Ectodermal cell (in vitro differentiated cells): Measurements from ENCODE around the gene CRADD.

Experiments
- H3K27ac ChIP-seq: 2 replicates; pipeline ENCODE4 v1.7.0; 2013; ENCODE audit warnings: mild to moderate bottlenecking, low read depth, low read length; ENCODE audit not compliant: insufficient read depth, poor library complexity, severe bottlenecking
- H3K27me3 ChIP-seq: 2 replicates; pipeline ENCODE4 v1.7.0; 2013; ENCODE audit warnings: mild to moderate bottlenecking, low read length; ENCODE audit not compliant: insufficient read depth, control insufficient read depth, poor library complexity, severe bottlenecking
- H3K36me3 ChIP-seq: one replicate; pipeline ENCODE4 v1.7.0; 2013; ENCODE audit warnings: low read length; ENCODE audit not compliant: control insufficient read depth, insufficient read depth
- H3K4me1 ChIP-seq: one replicate; pipeline ENCODE4 v1.7.0; 2013; ENCODE audit warnings: low read length; ENCODE audit not compliant: control insufficient read depth, insufficient read depth
- H3K4me3 ChIP-seq: 2 replicates; pipeline ENCODE4 v1.7.0; 2013; ENCODE audit warnings: low read depth, low read length, control low read depth; ENCODE audit not compliant: insufficient read depth
- H3K9me3 ChIP-seq: 2 replicates; pipeline ENCODE4 v1.7.0; 2013; ENCODE audit warnings: mild to moderate bottlenecking, low read length, moderate library complexity; ENCODE audit not compliant: control insufficient read depth
- WGBS, 2 experiments: methylation state at CpG; one replicate each; pipeline ENCODE4 v1.1.7; 2013; ENCODE audit warnings: missing lambda C conversion rate in 2 of 2; 5-methylcytosine and 5-hydroxymethylcytosine counted together

The CRADD gene

DNA sequence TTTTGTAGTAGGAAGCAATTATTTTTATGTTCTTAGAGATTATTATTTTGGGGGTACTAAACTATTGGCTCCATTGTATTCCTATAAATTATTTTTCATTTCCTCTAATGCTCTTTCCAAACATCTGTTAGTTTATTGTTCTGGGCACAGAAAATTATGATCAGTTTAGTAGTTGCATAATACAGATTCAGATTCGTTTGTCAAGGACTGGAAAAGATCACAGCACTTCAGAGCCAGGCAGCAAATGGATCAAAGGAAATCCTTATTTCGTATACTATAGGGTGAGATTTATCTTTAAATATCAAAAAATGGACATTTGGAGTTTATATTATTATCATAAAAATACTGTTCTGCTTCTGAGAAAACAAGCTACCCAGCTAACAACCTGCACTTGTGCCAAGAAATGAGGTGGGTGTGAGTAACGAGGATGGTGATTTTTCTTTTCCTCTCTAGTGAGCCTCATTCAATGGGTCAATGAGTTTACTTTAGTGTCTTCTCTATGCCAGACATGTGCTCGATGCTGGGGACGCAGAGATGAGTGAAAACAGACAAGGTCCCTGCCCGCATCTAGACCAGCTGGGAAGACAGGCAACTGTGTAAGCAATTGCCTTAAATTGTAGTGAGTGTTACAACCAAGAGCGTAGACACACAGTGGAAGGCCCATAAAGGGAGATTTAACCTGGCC, 262.6 kb downstream of the CRADD start:
- WGBS, 2 experiments, result 90 to 94% methylated on average over 6 of the region's 7 CpGs
- no peaks in the 10 kb centered on the region for H3K36me3 ChIP-seq
- no peak overlapping the region for H3K27ac ChIP-seq
- no peaks in the 10 kb centered on the region for H3K27me3 ChIP-seq
- no peak overlapping the region for H3K4me3 ChIP-seq
- no peaks in the 10 kb centered on the region for H3K4me1 ChIP-seq
- no peaks in the 10 kb centered on the region for H3K9me3 ChIP-seq

- 75 to 85% methylated on average over 2 of the region's 2 CpGs for WGBS, 2 experiments
- Histone ChIP-seq H3K4me1 (no peaks in the 10 kb centered on the region), H3K4me3 (no peak overlapping the region), H3K27ac (no peak overlapping the region), H3K9me3 (no peaks in the 10 kb centered on the region), H3K36me3 (no peaks in the 10 kb centered on the region), H3K27me3 (no peaks in the 10 kb centered on the region)
Observed at GRCh38 chr12:93943780-93944179, 266.6 kb downstream of the CRADD start.

GRCh38 chr12:93944201-93944600, 267.0 kb downstream of the CRADD start:
- Histone ChIP-seq H3K4me1 (no peaks in the 10 kb centered on the region), H3K27me3 (no peaks in the 10 kb centered on the region), H3K27ac (no peak overlapping the region), H3K9me3 (no peaks in the 10 kb centered on the region), H3K4me3 (no peak overlapping the region), H3K36me3 (no peaks in the 10 kb centered on the region)
- WGBS, 2 experiments, result 81 to 86% methylated on average over 8 of the region's 8 CpGs
